ENCODE data around the gene TMPRSS3. TPM values are rescaled to one million over a fixed set of nuclear protein-coding genes. Genes with fewer than 3 reads are reported as not detected.

Gene TMPRSS3
- total RNA-seq, 2 donors from 2014 or later, result 0.27 to 0.34 TPM

- Histone ChIP-seq H3K9me3 (no peaks in the 10 kb centered on the region), H3K4me1 (replicated peaks) (no peaks in the 10 kb centered on the region), H3K4me3 (no peak overlapping the region), H3K36me3 (no peaks in the 10 kb centered on the region), H3K27me3 (replicated peaks; ENCODE audit: insufficient read depth) (no peaks in the 10 kb centered on the region), H3K27ac (no peak overlapping the region)
- TF ChIP-seq POLR2A (IDR thresholded peaks at IDR 0.05) (no peak), POLR2AphosphoS5 (IDR thresholded peaks at IDR 0.05) (no peak)
- TF ChIP-seq, protein P1, sequence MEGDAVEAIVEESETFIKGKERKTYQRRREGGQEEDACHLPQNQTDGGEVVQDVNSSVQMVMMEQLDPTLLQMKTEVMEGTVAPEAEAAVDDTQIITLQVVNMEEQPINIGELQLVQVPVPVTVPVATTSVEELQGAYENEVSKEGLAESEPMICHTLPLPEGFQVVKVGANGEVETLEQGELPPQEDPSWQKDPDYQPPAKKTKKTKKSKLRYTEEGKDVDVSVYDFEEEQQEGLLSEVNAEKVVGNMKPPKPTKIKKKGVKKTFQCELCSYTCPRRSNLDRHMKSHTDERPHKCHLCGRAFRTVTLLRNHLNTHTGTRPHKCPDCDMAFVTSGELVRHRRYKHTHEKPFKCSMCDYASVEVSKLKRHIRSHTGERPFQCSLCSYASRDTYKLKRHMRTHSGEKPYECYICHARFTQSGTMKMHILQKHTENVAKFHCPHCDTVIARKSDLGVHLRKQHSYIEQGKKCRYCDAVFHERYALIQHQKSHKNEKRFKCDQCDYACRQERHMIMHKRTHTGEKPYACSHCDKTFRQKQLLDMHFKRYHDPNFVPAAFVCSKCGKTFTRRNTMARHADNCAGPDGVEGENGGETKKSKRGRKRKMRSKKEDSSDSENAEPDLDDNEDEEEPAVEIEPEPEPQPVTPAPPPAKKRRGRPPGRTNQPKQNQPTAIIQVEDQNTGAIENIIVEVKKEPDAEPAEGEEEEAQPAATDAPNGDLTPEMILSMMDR (IDR thresholded peaks at IDR 0.05), result no peak
- WGBS, result 52% methylated on average over 8 of the region's 8 CpGs
- intact Hi-C loops (cut with DNase I), result no loop called here
- DNase-seq (ENCODE audit: low spot score), result no peak
Measured at GRCh38 chr21:42363312-42363711, 32.5 kb downstream of the TMPRSS3 start.

DNA sequence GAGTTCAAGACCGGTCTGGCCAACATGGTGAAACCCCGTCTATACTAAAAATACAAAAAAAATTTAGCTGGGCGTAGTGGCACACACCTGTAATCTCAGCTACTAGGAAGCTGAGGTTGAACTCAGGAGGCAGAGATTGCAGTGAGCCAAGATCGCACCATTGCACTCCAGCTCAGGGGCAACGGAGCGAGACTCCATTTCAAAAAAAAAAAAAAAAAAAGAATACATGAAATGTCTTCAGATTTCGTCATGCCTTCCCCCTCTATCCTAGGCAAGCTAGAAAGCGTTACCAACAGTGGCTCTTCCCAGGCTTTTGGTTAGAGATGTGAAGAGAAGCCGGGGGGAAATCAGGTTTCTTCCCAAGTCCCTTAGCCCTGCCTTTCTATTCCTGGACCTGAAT is 33.2 kb downstream of the TMPRSS3 start:
- Histone ChIP-seq H3K4me1 (replicated peaks) (no peaks in the 10 kb centered on the region), H3K9me3 (no peaks in the 10 kb centered on the region), H3K27me3 (replicated peaks; ENCODE audit: insufficient read depth) (no peaks in the 10 kb centered on the region), H3K4me3 (no peak overlapping the region), H3K36me3 (no peaks in the 10 kb centered on the region), H3K27ac (no peak overlapping the region)
- no peak for DNase-seq (ENCODE audit: low spot score)
- intact Hi-C loops (cut with DNase I), result no loop called here
- WGBS, result 65% methylated on average over 9 of the region's 9 CpGs
- TF ChIP-seq POLR2A (IDR thresholded peaks at IDR 0.05) (no peak), POLR2AphosphoS5 (IDR thresholded peaks at IDR 0.05) (no peak)
- TF ChIP-seq, protein P1 (IDR thresholded peaks at IDR 0.05), result no peak

GRCh38 chr21:42362198-42362597 is 33.7 kb downstream of the TMPRSS3 start:
- H3K27ac ChIP-seq, result no peak overlapping the region
- intact Hi-C loops (cut with DNase I), result no loop called here
- WGBS, result 76% methylated on average over 12 of the region's 12 CpGs
- H3K9me3 ChIP-seq, result no peaks in the 10 kb centered on the region
- no peaks in the 10 kb centered on the region for H3K27me3 ChIP-seq (replicated peaks; ENCODE audit: insufficient read depth)
- H3K4me1 ChIP-seq (replicated peaks), result no peaks in the 10 kb centered on the region
- no peak overlapping the region for H3K4me3 ChIP-seq
- DNase-seq (ENCODE audit: low spot score), result no peak
- no peaks in the 10 kb centered on the region for H3K36me3 ChIP-seq
- TF ChIP-seq, protein P1 (IDR thresholded peaks at IDR 0.05), result no peak
- TF ChIP-seq POLR2AphosphoS5 (IDR thresholded peaks at IDR 0.05), result no peak
- no peak for TF ChIP-seq POLR2A (IDR thresholded peaks at IDR 0.05)

GRCh38 chr21:42361286-42361685 is 34.6 kb downstream of the TMPRSS3 start:
- TF ChIP-seq, protein P1 (IDR thresholded peaks at IDR 0.05), result no peak
- TF ChIP-seq POLR2A (IDR thresholded peaks at IDR 0.05) (no peak), POLR2AphosphoS5 (IDR thresholded peaks at IDR 0.05) (no peak)
- intact Hi-C loops (cut with DNase I), result no loop called here
- no peaks in the 10 kb centered on the region for H3K27me3 ChIP-seq (replicated peaks; ENCODE audit: insufficient read depth)
- no peak overlapping the region for H3K27ac ChIP-seq
- H3K4me3 ChIP-seq, result no peak overlapping the region
- H3K4me1 ChIP-seq (replicated peaks), result no peaks in the 10 kb centered on the region
- H3K9me3 ChIP-seq, result no peaks in the 10 kb centered on the region
- H3K36me3 ChIP-seq, result no peaks in the 10 kb centered on the region
- no peak for DNase-seq (ENCODE audit: low spot score)
- WGBS, result 43% methylated on average over 7 of the region's 7 CpGs

DNA sequence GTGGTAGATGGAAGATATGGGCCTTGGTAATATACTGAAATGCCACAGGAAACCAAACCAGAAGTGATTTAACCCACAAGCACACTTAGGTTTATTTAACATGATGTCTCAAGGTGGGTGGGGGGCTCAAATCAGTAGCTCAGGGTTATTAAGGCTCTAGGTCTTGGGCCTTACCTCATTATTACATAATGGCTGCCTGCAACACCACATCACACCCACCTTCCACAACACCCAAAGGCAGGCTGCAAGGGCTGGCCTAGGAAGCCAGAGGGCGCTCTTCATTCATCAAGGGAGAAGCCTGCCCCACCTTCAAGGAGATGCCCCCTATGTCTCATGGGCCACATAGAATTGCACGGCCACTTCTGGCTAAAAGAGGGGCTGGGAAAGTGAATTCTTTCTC is 35.5 kb downstream of the TMPRSS3 start:
- Histone ChIP-seq H3K4me1 (replicated peaks) (no peaks in the 10 kb centered on the region), H3K27me3 (replicated peaks; ENCODE audit: insufficient read depth) (no peaks in the 10 kb centered on the region), H3K36me3 (no peaks in the 10 kb centered on the region), H3K9me3 (no peaks in the 10 kb centered on the region), H3K27ac (no peak overlapping the region), H3K4me3 (no peak overlapping the region)
- intact Hi-C loops (cut with DNase I), result no loop called here
- DNase-seq (ENCODE audit: low spot score), result no peak
- TF ChIP-seq POLR2AphosphoS5 (IDR thresholded peaks at IDR 0.05), result no peak
- WGBS, result 83% methylated on average over 2 of the region's 2 CpGs
